ENCODE data around the gene DGKB. TPM values are rescaled to one million over a fixed set of nuclear protein-coding genes. Genes with fewer than 3 reads are reported as not detected.

The DGKB gene
- total and polyA plus RNA-seq, 2 of the 8 experiments (the other 6 are each of a cell fraction or from before 2014, with no cell fraction given): 1.9 to 2.6 TPM

DNA sequence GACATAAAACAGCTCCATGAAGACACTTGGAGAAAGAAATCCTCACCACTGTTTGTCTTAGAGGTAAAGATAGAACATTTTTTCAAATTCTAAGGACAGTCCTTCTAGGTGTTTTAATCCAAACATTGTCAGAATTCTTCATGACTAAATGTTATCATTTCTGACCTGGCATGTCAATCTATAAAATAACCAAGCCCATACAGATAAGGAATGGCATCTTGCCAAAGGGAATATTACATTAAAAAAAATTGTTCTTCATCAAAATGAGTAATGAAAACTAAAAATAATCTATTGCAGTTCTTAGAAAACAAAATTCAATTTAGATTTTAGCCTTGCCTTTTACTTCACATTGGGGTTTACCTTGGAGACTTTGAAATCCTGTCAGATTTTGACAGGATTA is 33.6 kb downstream of the DGKB start (continued):
- TF ChIP-seq RNF2 (IDR thresholded peaks at IDR 0.05; ENCODE audit: borderline replicate concordance, low read depth, low read length, missing control alignments, poor library complexity, severe bottlenecking) (no peak), ZNF274 (IDR thresholded peaks at IDR 0.05; ENCODE audit: borderline replicate concordance, extremely low read depth, low read length) (no peak), KDM5A (IDR thresholded peaks at IDR 0.05; ENCODE audit: low read length) (no peak), POU5F1 (IDR thresholded peaks at IDR 0.05; ENCODE audit: low read depth, low read length) (no peak)

Measured in H1 (cell line).